AG09309 (cell line): Measurements from ENCODE around the gene EFCAB12.

Source experiments
- DNase-seq: peaks from one replicate; pipeline ENCODE4 v3.0.0-alpha.2; 2010; ENCODE audit warnings: low read depth
- H3K4me3 ChIP-seq: 2 replicates; pipeline ENCODE4 v1.5.1; 2011; ENCODE audit warnings: mild to moderate bottlenecking, low read depth, low read length, moderate library complexity; ENCODE audit not compliant: control insufficient read depth
- CTCF ChIP-seq: IDR thresholded peaks from 2 replicates; pipeline ENCODE4 v1.5.1; 2011; ENCODE audit warnings: mild to moderate bottlenecking, low read depth, low read length, inconsistent platforms; ENCODE audit not compliant: insufficient read depth, control insufficient read depth; ENCODE audit errors: missing control alignments

The EFCAB12 gene

DNA sequence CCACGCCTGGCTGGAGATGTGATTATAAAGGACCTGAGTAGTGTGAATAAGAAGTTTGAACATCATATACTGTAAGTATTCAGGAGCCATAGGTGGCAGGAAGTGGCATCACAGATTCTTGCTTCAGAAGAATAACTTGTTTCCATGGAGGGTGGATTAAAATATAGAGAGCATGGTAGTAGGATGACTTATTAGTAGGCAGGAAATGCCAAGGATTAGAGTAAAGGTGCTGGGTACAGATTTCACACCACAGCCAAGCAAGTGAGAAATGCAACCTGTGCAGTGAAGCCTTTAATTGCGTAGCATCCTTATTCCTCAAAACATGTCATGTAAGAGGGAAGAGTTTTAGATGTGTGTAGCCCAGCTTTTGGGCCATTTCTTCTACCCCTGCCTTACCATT is 42.4 kb upstream of the EFCAB12 start:
- no peak for TF ChIP-seq CTCF
- no peak overlapping the region for H3K4me3 ChIP-seq
- no peak for DNase-seq

GRCh38 chr3:129469026-129469425 is 40.6 kb upstream of the EFCAB12 start:
- DNase-seq: no peak
- H3K4me3 ChIP-seq: no peak overlapping the region
- no peak for TF ChIP-seq CTCF

GRCh38 chr3:129467932-129468331 is 39.5 kb upstream of the EFCAB12 start:
- no peak for DNase-seq
- no peak overlapping the region for H3K4me3 ChIP-seq
- TF ChIP-seq CTCF: no peak

GRCh38 chr3:129463716-129464115 is 35.3 kb upstream of the EFCAB12 start:
- DNase-seq: no peak
- H3K4me3 ChIP-seq: no peak overlapping the region

GRCh38 chr3:129463094-129463493 is 34.7 kb upstream of the EFCAB12 start:
- H3K4me3 ChIP-seq: no peak overlapping the region
- no peak for DNase-seq
- no peak for TF ChIP-seq CTCF

More at GRCh38 chr3:129463716-129464115, 35.3 kb upstream of the EFCAB12 start:
- no peak for TF ChIP-seq CTCF

GRCh38 chr3:129462361-129462968 is 34.0 kb upstream of the EFCAB12 start:
- no peak for DNase-seq
- no peak overlapping the region for H3K4me3 ChIP-seq
- TF ChIP-seq CTCF: no peak
